Colonic mucosa (tissue), 4 donors: Measurements from ENCODE around the gene GP2. TPM values are rescaled to one million over a fixed set of nuclear protein-coding genes. Genes with fewer than 3 reads are reported as not detected.

Experiments
- DNase-seq: peaks from one replicate; pipeline ENCODE4 v3.0.0-alpha.2; 2020
- H3K27ac ChIP-seq: fragments of 200-600 bp; one replicate; pipeline ENCODE4 v1.8.0; 2021
- H3K27me3 ChIP-seq: fragments of 200-600 bp; one replicate; pipeline ENCODE4 v1.8.0; 2021
- H3K36me3 ChIP-seq: fragments of 200-600 bp; one replicate; pipeline ENCODE4 v1.8.0; 2021
- H3K4me1 ChIP-seq: fragments of 200-600 bp; one replicate; pipeline ENCODE4 v1.8.0; 2021; ENCODE audit warnings: mild to moderate bottlenecking
- H3K4me3 ChIP-seq: fragments of 200-600 bp; one replicate; pipeline ENCODE4 v1.8.0; 2021
- H3K9ac ChIP-seq, 2 donors: one replicate each; pipeline ENCODE4 v1.7.0; 2013; ENCODE audit warnings: control low read depth in 2 of 2, low read depth in 2 of 2, low read length in 2 of 2
- H3K9me3 ChIP-seq: fragments of 200-600 bp; one replicate; pipeline ENCODE4 v1.8.0; 2021
- CTCF ChIP-seq: fragments of 200-600 bp; IDR thresholded peaks from one replicate; pipeline ENCODE4 v1.8.0; 2022; ENCODE audit warnings: antibody characterized with exemption, mild to moderate bottlenecking
- intact Hi-C: fragments of 100-400 bp; cut with DNase I; formaldehyde crosslinking; loops from one replicate; pipeline ENCODE4 v1.14.1; 2022
- total RNA-seq, 2 donors: library from RNA; stranded (reverse); fragmentation: NEBNext Ultra II Directional in 1 of 2; extraction: Animal tissue kit (Norgen Biotek cat#: 25700) in 1 of 2; gene quantifications; one replicate each; pipeline ENCODE4 v1.2.1, GENCODE V29; 2021
- donor health status: healthy.
- donor health status: DM: no; HTN: no; CAD: no.
- donor health status: DM: no; HTN: no; CAD: no.

The GP2 gene
- total RNA-seq, 2 donors from 2014 or later: 5.3 to 31.1 TPM

- H3K9me3 ChIP-seq: no peaks in the 10 kb centered on the region
- no peak for DNase-seq
These were observed 65.1 kb downstream of the GP2 start for GRCh38 chr16:20262248-20262647.

GRCh38 chr16:20260215-20261009, 66.9 kb downstream of the GP2 start:
- Histone ChIP-seq H3K27ac (no peak overlapping the region), H3K9me3 (no peaks in the 10 kb centered on the region), H3K4me3 (no peak overlapping the region), H3K4me1 (no peaks in the 10 kb centered on the region), H3K27me3 (no peaks in the 10 kb centered on the region), H3K36me3 (no peaks in the 10 kb centered on the region), H3K9ac (no peak overlapping the region)
- DNase-seq: no peak
- intact Hi-C loops: no loop called here
- TF ChIP-seq CTCF: no peak

More at GRCh38 chr16:20262248-20262647, 65.1 kb downstream of the GP2 start:
- Histone ChIP-seq H3K27me3 (no peaks in the 10 kb centered on the region), H3K36me3 (no peaks in the 10 kb centered on the region), H3K9ac (no peak overlapping the region), H3K4me1 (no peaks in the 10 kb centered on the region), H3K27ac (no peak overlapping the region), H3K4me3 (no peak overlapping the region)
- intact Hi-C loops: no loop called here
- no peak for TF ChIP-seq CTCF

Other genes with a start within 250 kb of the GP2 start
- gene UMOD, start 25.2 kb upstream of the GP2 start, total RNA-seq: not detected
- gene PDILT, start 77.2 kb upstream of the GP2 start, total RNA-seq: not detected
- under 1 TPM; 0.20 to 0.77 TPM for gene ACSM5, start 82.0 kb upstream of the GP2 start, total RNA-seq
- gene ACSM2A, start 124.0 kb upstream of the GP2 start, total RNA-seq: under 1 TPM in 1 of 2 donors, not detected in 1; 0.20 TPM
- gene ACSM2B, start 248.9 kb upstream of the GP2 start, total RNA-seq: under 1 TPM in 1 of 2 donors, not detected in 1; 0.22 TPM